Measurements from ENCODE around the gene GPC1. TPM values are rescaled to one million over a fixed set of nuclear protein-coding genes. Genes with fewer than 3 reads are reported as not detected.

GPC1 gene
- total and polyA plus RNA-seq, 2 of the 13 experiments (the other 11 are each of a cell fraction or from before 2014, with no cell fraction given) = 4.0 to 5.5 TPM

DNA sequence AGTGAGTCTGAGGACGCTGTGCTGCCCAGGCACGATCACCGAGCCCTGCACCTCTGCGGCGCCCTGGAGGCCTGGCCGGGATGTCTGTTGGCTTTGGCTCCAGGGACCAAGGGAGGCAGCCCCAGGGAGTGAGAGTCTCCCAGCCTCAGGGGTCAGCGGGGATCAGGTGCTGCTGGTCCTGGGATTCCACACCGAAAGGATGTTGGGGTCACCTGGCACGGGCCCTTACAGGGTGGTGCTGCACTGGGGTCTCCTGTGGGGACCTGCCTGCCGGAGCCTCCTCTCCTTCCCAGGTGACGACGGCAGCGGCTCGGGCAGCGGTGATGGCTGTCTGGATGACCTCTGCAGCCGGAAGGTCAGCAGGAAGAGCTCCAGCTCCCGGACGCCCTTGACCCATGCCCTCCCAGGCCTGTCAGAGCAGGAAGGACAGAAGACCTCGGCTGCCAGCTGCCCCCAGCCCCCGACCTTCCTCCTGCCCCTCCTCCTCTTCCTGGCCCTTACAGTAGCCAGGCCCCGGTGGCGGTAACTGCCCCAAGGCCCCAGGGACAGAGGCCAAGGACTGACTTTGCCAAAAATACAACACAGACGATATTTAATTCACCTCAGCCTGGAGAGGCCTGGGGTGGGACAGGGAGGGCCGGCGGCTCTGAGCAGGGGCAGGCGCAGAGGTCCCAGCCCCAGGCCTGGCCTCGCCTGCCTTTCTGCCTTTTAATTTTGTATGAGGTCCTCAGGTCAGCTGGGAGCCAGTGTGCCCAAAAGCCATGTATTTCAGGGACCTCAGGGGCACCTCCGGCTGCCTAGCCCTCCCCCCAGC is 30.5 kb downstream of the GPC1 start (continued):
- TF ChIP-seq, protein P1, sequence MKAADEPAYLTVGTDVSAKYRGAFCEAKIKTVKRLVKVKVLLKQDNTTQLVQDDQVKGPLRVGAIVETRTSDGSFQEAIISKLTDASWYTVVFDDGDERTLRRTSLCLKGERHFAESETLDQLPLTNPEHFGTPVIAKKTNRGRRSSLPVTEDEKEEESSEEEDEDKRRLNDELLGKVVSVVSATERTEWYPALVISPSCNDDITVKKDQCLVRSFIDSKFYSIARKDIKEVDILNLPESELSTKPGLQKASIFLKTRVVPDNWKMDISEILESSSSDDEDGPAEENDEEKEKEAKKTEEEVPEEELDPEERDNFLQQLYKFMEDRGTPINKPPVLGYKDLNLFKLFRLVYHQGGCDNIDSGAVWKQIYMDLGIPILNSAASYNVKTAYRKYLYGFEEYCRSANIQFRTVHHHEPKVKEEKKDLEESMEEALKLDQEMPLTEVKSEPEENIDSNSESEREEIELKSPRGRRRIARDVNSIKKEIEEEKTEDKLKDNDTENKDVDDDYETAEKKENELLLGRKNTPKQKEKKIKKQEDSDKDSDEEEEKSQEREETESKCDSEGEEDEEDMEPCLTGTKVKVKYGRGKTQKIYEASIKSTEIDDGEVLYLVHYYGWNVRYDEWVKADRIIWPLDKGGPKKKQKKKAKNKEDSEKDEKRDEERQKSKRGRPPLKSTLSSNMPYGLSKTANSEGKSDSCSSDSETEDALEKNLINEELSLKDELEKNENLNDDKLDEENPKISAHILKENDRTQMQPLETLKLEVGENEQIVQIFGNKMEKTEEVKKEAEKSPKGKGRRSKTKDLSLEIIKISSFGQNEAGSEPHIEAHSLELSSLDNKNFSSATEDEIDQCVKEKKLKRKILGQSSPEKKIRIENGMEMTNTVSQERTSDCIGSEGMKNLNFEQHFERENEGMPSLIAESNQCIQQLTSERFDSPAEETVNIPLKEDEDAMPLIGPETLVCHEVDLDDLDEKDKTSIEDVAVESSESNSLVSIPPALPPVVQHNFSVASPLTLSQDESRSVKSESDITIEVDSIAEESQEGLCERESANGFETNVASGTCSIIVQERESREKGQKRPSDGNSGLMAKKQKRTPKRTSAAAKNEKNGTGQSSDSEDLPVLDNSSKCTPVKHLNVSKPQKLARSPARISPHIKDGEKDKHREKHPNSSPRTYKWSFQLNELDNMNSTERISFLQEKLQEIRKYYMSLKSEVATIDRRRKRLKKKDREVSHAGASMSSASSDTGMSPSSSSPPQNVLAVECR (CRISPR knock-in tag; IDR thresholded peaks at IDR 0.05; ENCODE audit: borderline replicate concordance) = no peak; the same call in 1 of the 2 replicates
- TF ChIP-seq, protein P2, sequence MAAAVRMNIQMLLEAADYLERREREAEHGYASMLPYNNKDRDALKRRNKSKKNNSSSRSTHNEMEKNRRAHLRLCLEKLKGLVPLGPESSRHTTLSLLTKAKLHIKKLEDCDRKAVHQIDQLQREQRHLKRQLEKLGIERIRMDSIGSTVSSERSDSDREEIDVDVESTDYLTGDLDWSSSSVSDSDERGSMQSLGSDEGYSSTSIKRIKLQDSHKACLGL (CRISPR knock-in tag; IDR thresholded peaks at IDR 0.05) = no peak
- TF ChIP-seq RFX3 (CRISPR knock-in tag; IDR thresholded peaks at IDR 0.05) = no peak
- TF ChIP-seq SRSF9 (IDR thresholded peaks at IDR 0.05; ENCODE audit: borderline replicate concordance, insufficient read depth, low read depth, low read length, poor library complexity, severe bottlenecking) = no peak
- TF ChIP-seq, protein P3, sequence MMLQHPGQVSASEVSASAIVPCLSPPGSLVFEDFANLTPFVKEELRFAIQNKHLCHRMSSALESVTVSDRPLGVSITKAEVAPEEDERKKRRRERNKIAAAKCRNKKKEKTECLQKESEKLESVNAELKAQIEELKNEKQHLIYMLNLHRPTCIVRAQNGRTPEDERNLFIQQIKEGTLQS (CRISPR knock-in tag; IDR thresholded peaks at IDR 0.05) = no peak
- no peak for TF ChIP-seq MIER3 (CRISPR knock-in tag; IDR thresholded peaks at IDR 0.05; ENCODE audit: borderline replicate concordance)
- no peak for TF ChIP-seq AKAP8 (CRISPR knock-in tag; IDR thresholded peaks at IDR 0.05)
- no peak for TF ChIP-seq NCOA5 (CRISPR knock-in tag; IDR thresholded peaks at IDR 0.05)
- TF ChIP-seq ZSCAN12 (CRISPR knock-in tag; IDR thresholded peaks at IDR 0.05) = no peak
- TF ChIP-seq, protein P4, sequence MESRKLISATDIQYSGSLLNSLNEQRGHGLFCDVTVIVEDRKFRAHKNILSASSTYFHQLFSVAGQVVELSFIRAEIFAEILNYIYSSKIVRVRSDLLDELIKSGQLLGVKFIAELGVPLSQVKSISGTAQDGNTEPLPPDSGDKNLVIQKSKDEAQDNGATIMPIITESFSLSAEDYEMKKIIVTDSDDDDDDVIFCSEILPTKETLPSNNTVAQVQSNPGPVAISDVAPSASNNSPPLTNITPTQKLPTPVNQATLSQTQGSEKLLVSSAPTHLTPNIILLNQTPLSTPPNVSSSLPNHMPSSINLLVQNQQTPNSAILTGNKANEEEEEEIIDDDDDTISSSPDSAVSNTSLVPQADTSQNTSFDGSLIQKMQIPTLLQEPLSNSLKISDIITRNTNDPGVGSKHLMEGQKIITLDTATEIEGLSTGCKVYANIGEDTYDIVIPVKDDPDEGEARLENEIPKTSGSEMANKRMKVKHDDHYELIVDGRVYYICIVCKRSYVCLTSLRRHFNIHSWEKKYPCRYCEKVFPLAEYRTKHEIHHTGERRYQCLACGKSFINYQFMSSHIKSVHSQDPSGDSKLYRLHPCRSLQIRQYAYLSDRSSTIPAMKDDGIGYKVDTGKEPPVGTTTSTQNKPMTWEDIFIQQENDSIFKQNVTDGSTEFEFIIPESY (CRISPR knock-in tag; IDR thresholded peaks at IDR 0.05) = peak; percentile 72; the same call in 1 of the 2 replicates
- TF ChIP-seq DMAP1 (CRISPR knock-in tag; IDR thresholded peaks at IDR 0.05) = no peak
- no peak for TF ChIP-seq YEATS2 (CRISPR knock-in tag; IDR thresholded peaks at IDR 0.05; ENCODE audit: borderline replicate concordance)
- TF ChIP-seq, protein P5, sequence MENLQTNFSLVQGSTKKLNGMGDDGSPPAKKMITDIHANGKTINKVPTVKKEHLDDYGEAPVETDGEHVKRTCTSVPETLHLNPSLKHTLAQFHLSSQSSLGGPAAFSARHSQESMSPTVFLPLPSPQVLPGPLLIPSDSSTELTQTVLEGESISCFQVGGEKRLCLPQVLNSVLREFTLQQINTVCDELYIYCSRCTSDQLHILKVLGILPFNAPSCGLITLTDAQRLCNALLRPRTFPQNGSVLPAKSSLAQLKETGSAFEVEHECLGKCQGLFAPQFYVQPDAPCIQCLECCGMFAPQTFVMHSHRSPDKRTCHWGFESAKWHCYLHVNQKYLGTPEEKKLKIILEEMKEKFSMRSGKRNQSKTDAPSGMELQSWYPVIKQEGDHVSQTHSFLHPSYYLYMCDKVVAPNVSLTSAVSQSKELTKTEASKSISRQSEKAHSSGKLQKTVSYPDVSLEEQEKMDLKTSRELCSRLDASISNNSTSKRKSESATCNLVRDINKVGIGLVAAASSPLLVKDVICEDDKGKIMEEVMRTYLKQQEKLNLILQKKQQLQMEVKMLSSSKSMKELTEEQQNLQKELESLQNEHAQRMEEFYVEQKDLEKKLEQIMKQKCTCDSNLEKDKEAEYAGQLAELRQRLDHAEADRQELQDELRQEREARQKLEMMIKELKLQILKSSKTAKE (CRISPR knock-in tag; IDR thresholded peaks at IDR 0.05; ENCODE audit: borderline replicate concordance) = no peak
- no peak for TF ChIP-seq KDM6A (CRISPR knock-in tag; IDR thresholded peaks at IDR 0.05; ENCODE audit: low read depth)
- TF ChIP-seq, protein P6, sequence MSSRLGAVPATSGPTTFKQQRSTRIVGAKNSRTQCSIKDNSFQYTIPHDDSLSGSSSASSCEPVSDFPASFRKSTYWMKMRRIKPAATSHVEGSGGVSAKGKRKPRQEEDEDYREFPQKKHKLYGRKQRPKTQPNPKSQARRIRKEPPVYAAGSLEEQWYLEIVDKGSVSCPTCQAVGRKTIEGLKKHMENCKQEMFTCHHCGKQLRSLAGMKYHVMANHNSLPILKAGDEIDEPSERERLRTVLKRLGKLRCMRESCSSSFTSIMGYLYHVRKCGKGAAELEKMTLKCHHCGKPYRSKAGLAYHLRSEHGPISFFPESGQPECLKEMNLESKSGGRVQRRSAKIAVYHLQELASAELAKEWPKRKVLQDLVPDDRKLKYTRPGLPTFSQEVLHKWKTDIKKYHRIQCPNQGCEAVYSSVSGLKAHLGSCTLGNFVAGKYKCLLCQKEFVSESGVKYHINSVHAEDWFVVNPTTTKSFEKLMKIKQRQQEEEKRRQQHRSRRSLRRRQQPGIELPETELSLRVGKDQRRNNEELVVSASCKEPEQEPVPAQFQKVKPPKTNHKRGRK (CRISPR knock-in tag; IDR thresholded peaks at IDR 0.05) = no peak
- no peak for TF ChIP-seq ZNF10 (CRISPR knock-in tag; IDR thresholded peaks at IDR 0.05; ENCODE audit: borderline replicate concordance, low read depth)
- no peak for TF ChIP-seq TOE1 (CRISPR knock-in tag; IDR thresholded peaks at IDR 0.05)
- TF ChIP-seq GPN1 (CRISPR knock-in tag; IDR thresholded peaks at IDR 0.05; ENCODE audit: borderline replicate concordance) = no peak
